GM23248 (cell line): Measurements from ENCODE around the gene RIMS1.

Source experiments
- EZH2 ChIP-seq: fragments of 200-600 bp; sonication (generic); IDR thresholded peaks from 2 replicates; pipeline ENCODE4 v1.6.1; 2018; ENCODE audit warnings: antibody characterized with exemption, mild to moderate bottlenecking; ENCODE audit not compliant: insufficient read depth, poor library complexity, severe bottlenecking
- EZH2phosphoT487 ChIP-seq: fragments of 200-600 bp; sonication (generic); IDR thresholded peaks from 2 replicates; pipeline ENCODE4 v1.6.1; 2018; ENCODE audit warnings: antibody characterized with exemption, moderate library complexity, mild to moderate bottlenecking, low read depth; ENCODE audit not compliant: insufficient read depth

DNA sequence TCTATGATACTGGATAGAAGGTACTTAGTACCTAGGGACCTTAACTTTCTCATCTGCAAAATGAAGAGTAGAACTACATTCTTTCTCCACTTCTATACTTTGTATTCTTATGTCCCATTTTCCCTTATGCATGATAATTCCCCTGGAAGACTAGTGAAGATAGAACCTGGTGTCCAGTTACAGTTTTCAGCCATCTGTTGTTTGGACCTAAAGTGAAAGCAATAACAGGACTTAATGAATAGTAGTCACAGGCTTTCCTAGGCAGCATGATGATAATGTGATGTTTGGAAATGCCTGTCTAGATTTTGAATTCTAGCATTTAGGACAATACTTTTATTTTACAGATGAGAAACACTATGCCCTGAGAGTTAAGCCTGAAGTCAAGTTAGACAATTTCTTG, 153.8 kb downstream of the RIMS1 start:
- TF ChIP-seq EZH2phosphoT487 (no peak), EZH2 (no peak)
